ENCODE measurements around the gene ANKMY1.

- TF ChIP-seq TP53 (CRISPR knock-in tag; conservative IDR thresholded peaks at IDR 0.05) (no peak), POLR2AphosphoS5 (IDR thresholded peaks at IDR 0.05; ENCODE audit: low read depth, low read length) (no peak), ZNF280B (CRISPR knock-in tag; IDR thresholded peaks at IDR 0.05; ENCODE audit: borderline replicate concordance) (no peak), ZKSCAN5 (CRISPR knock-in tag; IDR thresholded peaks at IDR 0.05) (no peak), ZNF431 (CRISPR knock-in tag; IDR thresholded peaks at IDR 0.05; ENCODE audit: borderline replicate concordance, low read depth) (no peak), ERF (CRISPR knock-in tag; IDR thresholded peaks at IDR 0.05) (no peak), ZNF484 (CRISPR knock-in tag; IDR thresholded peaks at IDR 0.05; ENCODE audit: borderline replicate concordance, low read depth) (no peak), CEBPB (IDR thresholded peaks at IDR 0.05; ENCODE audit: borderline replicate concordance, low read depth, low read length) (no peak)
- TF ChIP-seq, protein P1, sequence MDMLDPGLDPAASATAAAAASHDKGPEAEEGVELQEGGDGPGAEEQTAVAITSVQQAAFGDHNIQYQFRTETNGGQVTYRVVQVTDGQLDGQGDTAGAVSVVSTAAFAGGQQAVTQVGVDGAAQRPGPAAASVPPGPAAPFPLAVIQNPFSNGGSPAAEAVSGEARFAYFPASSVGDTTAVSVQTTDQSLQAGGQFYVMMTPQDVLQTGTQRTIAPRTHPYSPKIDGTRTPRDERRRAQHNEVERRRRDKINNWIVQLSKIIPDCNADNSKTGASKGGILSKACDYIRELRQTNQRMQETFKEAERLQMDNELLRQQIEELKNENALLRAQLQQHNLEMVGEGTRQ (IDR thresholded peaks at IDR 0.05; ENCODE audit: low read depth, low read length): no peak
- TF ChIP-seq, protein P1 (CRISPR knock-in tag; IDR thresholded peaks at IDR 0.05; ENCODE audit: borderline replicate concordance): no peak
Observed at GRCh38 chr2:240512666-240513535, 44.9 kb downstream of the ANKMY1 start.

Measured in HepG2 (cell line).